K562 (cell line): Measurements from ENCODE around the gene KRTCAP2. TPM values are rescaled to one million over a fixed set of nuclear protein-coding genes. Genes with fewer than 3 reads are reported as not detected.

Experiments used
- ARID4B ChIP-seq: sonication (generic); formaldehyde crosslinking; IDR thresholded peaks from 2 replicates; pipeline ENCODE4 v1.8.0; 2022; ENCODE audit warnings: mild to moderate bottlenecking, missing genetic modification reagents
- ATF7 ChIP-seq: fragments of 450-650 bp; IDR thresholded peaks from 2 replicates; pipeline ENCODE4 v1.7.1; 2014; ENCODE audit warnings: mild to moderate bottlenecking, moderate library complexity
- GABPB1 ChIP-seq: sonication (generic); formaldehyde crosslinking; IDR thresholded peaks from 2 replicates; pipeline ENCODE4 v1.8.0; 2022; ENCODE audit warnings: mild to moderate bottlenecking, missing genetic modification reagents
- HMBOX1 ChIP-seq: sonication (generic); IDR thresholded peaks from 2 replicates; pipeline ENCODE4 v1.6.1; 2016
- HMGN3 ChIP-seq: IDR thresholded peaks from 2 replicates; pipeline ENCODE4 v1.6.1; 2011; ENCODE audit warnings: borderline replicate concordance, low read depth, mild to moderate bottlenecking, mixed read lengths, low read length; ENCODE audit not compliant: insufficient read length; ENCODE audit errors: extremely low read depth
- POLR2A ChIP-seq: fragments of 450-650 bp; conservative IDR thresholded peaks from 2 replicates; pipeline ENCODE4 v1.6.1; 2016
- SAFB2 ChIP-seq: fragments of 200-400 bp; formaldehyde crosslinking; IDR thresholded peaks from 2 replicates; pipeline ENCODE4 v1.6.1; 2018; ENCODE audit warnings: borderline replicate concordance, low read length, low read depth, moderate library complexity; ENCODE audit not compliant: severe bottlenecking
- SOX6 ChIP-seq: fragments of 450-650 bp; IDR thresholded peaks from 2 replicates; pipeline ENCODE4 v1.6.1; 2014; ENCODE audit warnings: mild to moderate bottlenecking
- ZBTB1 ChIP-seq: sonication (generic); formaldehyde crosslinking; IDR thresholded peaks from 2 replicates; pipeline ENCODE4 v1.8.1; 2023; ENCODE audit warnings: missing genetic modification reagents, low read depth, mild to moderate bottlenecking, borderline replicate concordance
- ZNF609 ChIP-seq: sonication (generic); formaldehyde crosslinking; IDR thresholded peaks from 2 replicates; pipeline ENCODE4 v1.8.1; 2023; ENCODE audit warnings: missing genetic modification reagents, mild to moderate bottlenecking, borderline replicate concordance
- ZNF75A ChIP-seq: fragments of 450-650 bp; formaldehyde crosslinking; IDR thresholded peaks from 2 replicates; pipeline ENCODE4 v1.4.0; 2020; ENCODE audit warnings: mild to moderate bottlenecking
- polyA plus RNA-seq, 8 experiments: library from polyadenylated mRNA; depleted of rRNA in 4 of 8; stranded (reverse) in 5 of 8; unstranded in 3 of 8; fragments of >200 nt; fragmentation: Nextera tagmentation in 2 of 8; fragmentation: Illumina TruSeq in 1 of 8; extraction: Ambion mirVana in 2 of 8; extraction: Trizol in 1 of 8; gene quantifications; 2 replicates each; pipeline versions ENCODE4 v1.2.1 to v1.2.3, GENCODE V29; 2011 to 2014; ENCODE audit warnings: inconsistent platforms in 1 of 8, missing spikeins in 1 of 8
- total RNA-seq, 7 experiments: library from RNA; depleted of rRNA in 6 of 7; stranded (reverse); fragments of >200 nt in 6 of 7; fragmentation: Illumina TruSeq in 2 of 7; extraction: Trizol in 2 of 7; gene quantifications; 2 replicates each; pipeline versions ENCODE4 v1.2.1 to v1.2.3, GENCODE V29; 2011 to 2021; ENCODE audit warnings: low replicate concordance in 1 of 7
- TF ChIP-seq, protein P1 (sequence below): fragments of 250-450 bp; sonication (Bioruptor Pico); IDR thresholded peaks from 2 replicates; pipeline ENCODE4 v1.8.0; 2022; ENCODE audit warnings: moderate library complexity, mild to moderate bottlenecking, inconsistent platforms
- TF ChIP-seq, protein P2 (sequence below): sonication (generic); formaldehyde crosslinking; IDR thresholded peaks from 2 replicates; pipeline ENCODE4 v1.8.1; 2023; ENCODE audit warnings: mild to moderate bottlenecking, missing genetic modification reagents

KRTCAP2 gene
- total and polyA plus RNA-seq, 9 of the 15 experiments (the other 6 are each of a cell fraction or from before 2014, with no cell fraction given): 126 to 436 (median 244) TPM

DNA sequence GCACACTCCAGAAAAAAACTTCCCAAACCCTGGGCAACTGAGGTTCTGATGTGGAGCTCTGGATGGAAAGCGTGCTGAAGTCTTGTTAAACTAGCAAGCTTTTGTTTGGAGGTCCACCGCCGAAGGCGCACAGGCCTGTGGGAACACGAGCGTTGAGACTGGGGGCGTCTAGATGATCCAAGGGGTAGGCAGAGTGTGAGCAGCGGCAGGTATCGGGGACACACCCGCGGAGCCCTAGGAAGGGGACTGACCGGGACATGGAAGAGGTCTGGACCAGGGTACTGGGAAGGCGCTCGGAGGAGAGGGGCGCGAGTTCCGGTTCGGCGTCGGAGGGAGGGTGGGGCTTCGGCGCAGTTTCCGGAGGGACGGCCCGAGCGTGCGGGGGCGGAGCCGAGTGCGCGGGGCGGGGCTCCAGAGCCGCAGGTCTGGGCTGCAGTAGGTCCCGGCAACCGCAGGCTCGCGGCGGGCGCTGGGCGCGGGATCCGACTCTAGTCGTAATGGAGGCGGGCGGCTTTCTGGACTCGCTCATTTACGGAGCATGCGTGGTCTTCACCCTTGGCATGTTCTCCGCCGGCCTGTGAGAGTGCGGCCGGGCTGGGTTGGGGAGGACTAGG lies 37.6 kb downstream of the KRTCAP2 start, which contains the start of gene SLC50A1 (continued):
- TF ChIP-seq ZBTB1 (peak; percentile 97), ZNF609 (no peak; the same call in 1 of the 2 replicates), ARID4B (CRISPR knock-in tag) (peak; percentile 72; the same call in 1 of the 2 replicates), POLR2A (peak; percentile 94), HMBOX1 (no peak), ATF7 (peak; percentile 67; the same call in 1 of the 2 replicates), ZNF75A (CRISPR knock-in tag) (no peak), SAFB2 (no peak), SOX6 (0 out of 2 replicates have a peak, but pooled peaks have one; percentile 19), GABPB1 (CRISPR knock-in tag) (peak; percentile 84), HMGN3 (peak; percentile 83)
- TF ChIP-seq, protein P1, sequence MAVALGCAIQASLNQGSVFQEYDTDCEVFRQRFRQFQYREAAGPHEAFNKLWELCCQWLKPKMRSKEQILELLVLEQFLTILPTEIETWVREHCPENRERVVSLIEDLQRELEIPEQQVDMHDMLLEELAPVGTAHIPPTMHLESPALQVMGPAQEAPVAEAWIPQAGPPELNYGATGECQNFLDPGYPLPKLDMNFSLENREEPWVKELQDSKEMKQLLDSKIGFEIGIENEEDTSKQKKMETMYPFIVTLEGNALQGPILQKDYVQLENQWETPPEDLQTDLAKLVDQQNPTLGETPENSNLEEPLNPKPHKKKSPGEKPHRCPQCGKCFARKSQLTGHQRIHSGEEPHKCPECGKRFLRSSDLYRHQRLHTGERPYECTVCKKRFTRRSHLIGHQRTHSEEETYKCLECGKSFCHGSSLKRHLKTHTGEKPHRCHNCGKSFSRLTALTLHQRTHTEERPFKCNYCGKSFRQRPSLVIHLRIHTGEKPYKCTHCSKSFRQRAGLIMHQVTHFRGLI (CRISPR knock-in tag): no peak
- TF ChIP-seq, protein P2, sequence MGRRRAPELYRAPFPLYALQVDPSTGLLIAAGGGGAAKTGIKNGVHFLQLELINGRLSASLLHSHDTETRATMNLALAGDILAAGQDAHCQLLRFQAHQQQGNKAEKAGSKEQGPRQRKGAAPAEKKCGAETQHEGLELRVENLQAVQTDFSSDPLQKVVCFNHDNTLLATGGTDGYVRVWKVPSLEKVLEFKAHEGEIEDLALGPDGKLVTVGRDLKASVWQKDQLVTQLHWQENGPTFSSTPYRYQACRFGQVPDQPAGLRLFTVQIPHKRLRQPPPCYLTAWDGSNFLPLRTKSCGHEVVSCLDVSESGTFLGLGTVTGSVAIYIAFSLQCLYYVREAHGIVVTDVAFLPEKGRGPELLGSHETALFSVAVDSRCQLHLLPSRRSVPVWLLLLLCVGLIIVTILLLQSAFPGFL (CRISPR knock-in tag): peak; percentile 65; the same call in 1 of the 2 replicates
